BLaER1 treated with 17β-estradiol and CSF1 and Interleukin-3, amounts not matched to agents 10 nM and 100 nM (cell line): ENCODE measurements around the gene UQCRH.

Experiments
- H3K27ac ChIP-seq, 11 experiments: shearing (Covaris generic); formaldehyde crosslinking; 2 replicates each; pipeline ENCODE4 v1.8.1; 2022
- H3K27me3 ChIP-seq, 11 experiments: shearing (Covaris generic); formaldehyde crosslinking; 2 replicates each; pipeline ENCODE4 v1.8.1; 2022
- H3K36me3 ChIP-seq, 11 experiments: shearing (Covaris generic); formaldehyde crosslinking; 2 replicates each; pipeline ENCODE4 v1.8.1; 2022
- H3K4me1 ChIP-seq, 10 experiments: shearing (Covaris generic); formaldehyde crosslinking; 2 replicates each; pipeline ENCODE4 v1.8.1; 2022
- H3K4me2 ChIP-seq, 11 experiments: shearing (Covaris generic); formaldehyde crosslinking; 2 replicates each; pipeline ENCODE4 v1.8.1; 2022
- H3K4me3 ChIP-seq, 10 experiments: shearing (Covaris generic); formaldehyde crosslinking; 2 replicates each; pipeline ENCODE4 v1.8.1; 2022
- H3K9ac ChIP-seq, 11 experiments: shearing (Covaris generic); formaldehyde crosslinking; 2 replicates each; pipeline ENCODE4 v1.8.1; 2022
- H3K9me3 ChIP-seq, 11 experiments: shearing (Covaris generic); formaldehyde crosslinking; replicated peaks in 1 of 11; 2 replicates each; pipeline ENCODE4 v1.8.1; 2022
- H4K20me1 ChIP-seq, 11 experiments: shearing (Covaris generic); formaldehyde crosslinking; 2 replicates each; pipeline ENCODE4 v1.8.1; 2022
- Cebpa-rat ChIP-seq, 11 experiments: shearing (Covaris generic); IDR thresholded peaks; 2 replicates each; pipeline ENCODE4 v1.8.1; 2022

UQCRH gene

GRCh38 chr1:46303038-46303871 lies at the start of gene UQCRH, which contains the start of gene LRRC41:
UQCRH (plus strand) TSS chr1:46303698; CDS start chr1:46303767, 69 bp downstream.
LRRC41 (minus strand) TSS chr1:46303616; CDS start chr1:46303322, 294 bp downstream.
- no peaks in the 10 kb centered on the region for H3K9me3 ChIP-seq
- H4K20me1 ChIP-seq = peaks cover 51 to 90% (median 74%) of the 10 kb centered on the region in 11 experiments
- peaks cover 53 to 65% (median 57%) of the 10 kb centered on the region in 10 experiments for H3K4me1 ChIP-seq
- no peaks in the 10 kb centered on the region for H3K27me3 ChIP-seq
- TF ChIP-seq Cebpa-rat (IDR thresholded peaks at IDR 0.05) = no peak
- H3K36me3 ChIP-seq = peaks cover 7 to 57% (median 29%) of the 10 kb centered on the region in 11 experiments; a peak in 21 of 22 replicates
- peak within 1 kb of the TSS; percentile 97 to 100 (median 99) for H3K9ac ChIP-seq
- peak within 1 kb of the TSS; percentile 94 to 100 (median 97) for H3K4me2 ChIP-seq
- H3K27ac ChIP-seq = peak within 1 kb of the TSS; percentile 93 to 100 (median 98)
- peak within 1 kb of the TSS; percentile 78 to 99 (median 92) for H3K4me3 ChIP-seq

GRCh38 chr1:46254668-46255067 lies 48.8 kb upstream of the UQCRH start:
- H3K9me3 ChIP-seq = no peaks in the 10 kb centered on the region
- peaks cover 0 to 17% (median 0%) of the 10 kb centered on the region in 11 experiments; a peak in 4 of 22 replicates for H4K20me1 ChIP-seq
- peaks cover 0 to 100% (median 98%) of the 10 kb centered on the region in 11 experiments; a peak in 20 of 22 replicates for H3K36me3 ChIP-seq
- H3K27me3 ChIP-seq = no peaks in the 10 kb centered on the region
- peaks cover 0 to 5% (median 0%) of the 10 kb centered on the region in 10 experiments; a peak in 7 of 20 replicates for H3K4me1 ChIP-seq
- H3K9ac ChIP-seq = no peak overlapping the region
- TF ChIP-seq Cebpa-rat (IDR thresholded peaks at IDR 0.05) = no peak
- H3K27ac ChIP-seq = no peak overlapping the region
- H3K4me2 ChIP-seq = no peak overlapping the region
- H3K4me3 ChIP-seq = no peak overlapping the region

GRCh38 chr1:46256523-46256922 lies 47.0 kb upstream of the UQCRH start:
- Histone ChIP-seq H3K9me3 (no peaks in the 10 kb centered on the region), H3K27me3 (no peaks in the 10 kb centered on the region), H3K4me2 (no peak overlapping the region), H3K27ac (no peak overlapping the region), H4K20me1 (peaks cover 0 to 16% (median 0%) of the 10 kb centered on the region in 11 experiments; a peak in 5 of 22 replicates), H3K9ac (no peak overlapping the region), H3K36me3 (peaks cover 12 to 100% (median 98%) of the 10 kb centered on the region in 11 experiments; a peak in 21 of 22 replicates), H3K4me3 (no peak overlapping the region), H3K4me1 (no peaks in the 10 kb centered on the region; a peak in 1 of 20 replicates)
- TF ChIP-seq Cebpa-rat (IDR thresholded peaks at IDR 0.05) = no peak

- Histone ChIP-seq H3K36me3 (peaks cover 19 to 100% (median 99%) of the 10 kb centered on the region in 11 experiments; a peak in 21 of 22 replicates), H3K27ac (no peak overlapping the region)
Observed at GRCh38 chr1:46262508-46262907, 41.0 kb upstream of the UQCRH start.

GRCh38 chr1:46263146-46263545 lies 40.4 kb upstream of the UQCRH start:
- peaks cover 19 to 100% (median 99%) of the 10 kb centered on the region in 11 experiments; a peak in 21 of 22 replicates for H3K36me3 ChIP-seq
- TF ChIP-seq Cebpa-rat (IDR thresholded peaks at IDR 0.05) = no peak

More at GRCh38 chr1:46262508-46262907, 41.0 kb upstream of the UQCRH start:
- peaks cover 0 to 33% (median 23%) of the 10 kb centered on the region in 10 experiments; a peak in 15 of 20 replicates for H3K4me1 ChIP-seq
- 0 out of 22 replicates have a peak, but pooled peaks cover 0 to 5% (median 0%) of the 10 kb centered on the region in 11 experiments for H3K9me3 ChIP-seq
- H3K27me3 ChIP-seq = no peaks in the 10 kb centered on the region
- H4K20me1 ChIP-seq = peaks cover 0 to 7% (median 0%) of the 10 kb centered on the region in 11 experiments; a peak in 4 of 22 replicates
- no peak for TF ChIP-seq Cebpa-rat (IDR thresholded peaks at IDR 0.05)
- H3K4me2 ChIP-seq = no peak overlapping the region
- H3K4me3 ChIP-seq = no peak overlapping the region
- H3K9ac ChIP-seq = no peak overlapping the region

GRCh38 chr1:46268578-46268977 lies 34.9 kb upstream of the UQCRH start:
- Histone ChIP-seq H3K27me3 (no peaks in the 10 kb centered on the region), H4K20me1 (peaks cover 0 to 6% (median 0%) of the 10 kb centered on the region in 11 experiments; a peak in 2 of 22 replicates), H3K9ac (no peak overlapping the region), H3K4me3 (no peak overlapping the region), H3K9me3 (0 out of 22 replicates have a peak, but pooled peaks cover 0 to 5% (median 0%) of the 10 kb centered on the region in 11 experiments), H3K36me3 (peaks cover 0 to 100% (median 100%) of the 10 kb centered on the region in 11 experiments; a peak in 21 of 22 replicates), H3K4me2 (no peak overlapping the region), H3K4me1 (peaks cover 0 to 31% (median 22%) of the 10 kb centered on the region in 10 experiments; a peak in 15 of 20 replicates), H3K27ac (no peak overlapping the region)
- no peak for TF ChIP-seq Cebpa-rat (IDR thresholded peaks at IDR 0.05)

More at GRCh38 chr1:46263146-46263545, 40.4 kb upstream of the UQCRH start:
- Histone ChIP-seq H3K27me3 (no peaks in the 10 kb centered on the region), H3K4me2 (no peak overlapping the region), H3K9me3 (0 out of 22 replicates have a peak, but pooled peaks cover 0 to 5% (median 0%) of the 10 kb centered on the region in 11 experiments), H4K20me1 (peaks cover 0 to 7% (median 0%) of the 10 kb centered on the region in 11 experiments; a peak in 3 of 22 replicates), H3K27ac (peak overlapping the region in 3 of 11 experiments; percentile 38 to 71 (median 70); a peak in 3 of 22 replicates), H3K9ac (no peak overlapping the region), H3K4me3 (no peak overlapping the region), H3K4me1 (peaks cover 0 to 33% (median 23%) of the 10 kb centered on the region in 10 experiments; a peak in 15 of 20 replicates)

- Histone ChIP-seq H3K36me3 (peaks cover 22 to 100% (median 100%) of the 10 kb centered on the region in 11 experiments), H3K27me3 (no peaks in the 10 kb centered on the region), H4K20me1 (peaks cover 0 to 24% (median 7%) of the 10 kb centered on the region in 11 experiments; a peak in 8 of 22 replicates), H3K27ac (no peak overlapping the region), H3K4me2 (no peak overlapping the region), H3K4me3 (no peak overlapping the region), H3K9me3 (no peaks in the 10 kb centered on the region), H3K9ac (no peak overlapping the region), H3K4me1 (no peaks in the 10 kb centered on the region)
- no peak for TF ChIP-seq Cebpa-rat (IDR thresholded peaks at IDR 0.05)
Observed at GRCh38 chr1:46274225-46275029, 29.1 kb upstream of the UQCRH start.

GRCh38 chr1:46275030-46275337 lies 28.5 kb upstream of the UQCRH start:
- peaks cover 0 to 27% (median 11%) of the 10 kb centered on the region in 11 experiments; a peak in 11 of 22 replicates for H4K20me1 ChIP-seq

More at GRCh38 chr1:46275030-46275337, 28.5 kb upstream of the UQCRH start:
- Histone ChIP-seq H3K9ac (no peak overlapping the region), H3K9me3 (no peaks in the 10 kb centered on the region), H3K4me3 (no peak overlapping the region), H3K4me2 (no peak overlapping the region), H3K4me1 (no peaks in the 10 kb centered on the region), H3K27ac (no peak overlapping the region), H3K27me3 (no peaks in the 10 kb centered on the region), H3K36me3 (peaks cover 27 to 100% (median 100%) of the 10 kb centered on the region in 11 experiments)
- no peak for TF ChIP-seq Cebpa-rat (IDR thresholded peaks at IDR 0.05)
